Spinal cord (tissue), 10 donors: ENCODE results near the gene VSIR. TPM values are rescaled to one million over a fixed set of nuclear protein-coding genes. Genes with fewer than 3 reads are reported as not detected.

Source experiments
- DNase-seq, 6 donors: peaks; one replicate each; pipeline versions ENCODE4 v3.0.0 to v3.0.0-alpha.2; 2013 to 2015; ENCODE audit warnings: low spot score in 6 of 6, low read depth in 4 of 6
- H3K27ac ChIP-seq: one replicate; pipeline ENCODE4 v1.5.1; 2013; ENCODE audit warnings: low read depth, low read length, control low read depth
- H3K27me3 ChIP-seq: one replicate; pipeline ENCODE4 v1.6.1; 2013; ENCODE audit warnings: low read length; ENCODE audit not compliant: control insufficient read depth, insufficient read depth
- H3K36me3 ChIP-seq: one replicate; pipeline ENCODE4 v1.6.1; 2013; ENCODE audit warnings: low read length; ENCODE audit not compliant: control insufficient read depth, insufficient read depth
- H3K4me1 ChIP-seq: one replicate; pipeline ENCODE4 v1.6.1; 2013; ENCODE audit warnings: low read length; ENCODE audit not compliant: control insufficient read depth, insufficient read depth
- H3K4me3 ChIP-seq: one replicate; pipeline ENCODE4 v1.5.1; 2013; ENCODE audit warnings: low read depth, low read length, control low read depth
- H3K9me3 ChIP-seq: one replicate; pipeline ENCODE4 v1.6.1; 2013; ENCODE audit warnings: low read length; ENCODE audit not compliant: control insufficient read depth, insufficient read depth
- WGBS: methylation state at CpG from one replicate; pipeline ENCODE4 v1.1.5; 2013; ENCODE audit warnings: missing lambda C conversion rate; ENCODE audit not compliant: insufficient coverage; 5-methylcytosine and 5-hydroxymethylcytosine counted together
- polyA plus RNA-seq, 2 donors: library from polyadenylated mRNA; unstranded; fragments of 120-200 nt; gene quantifications; one replicate each; pipeline ENCODE4 v1.2.1, GENCODE V29; 2013; ENCODE audit not compliant: insufficient read length in 2 of 2
- total RNA-seq, 2 donors: library from RNA; depleted of rRNA in 1 of 2; stranded (reverse); fragments of 120-200 nt in 1 of 2; fragments of >200 nt in 1 of 2; gene quantifications; one replicate each; pipeline versions ENCODE4 v1.2.3 to v1.2.4, GENCODE V29; 2013 to 2014
- donor health status: healthy.

Gene VSIR
- total and polyA plus RNA-seq, 4 donors: 21.0 to 39.0 (median 33.3) TPM

- H3K27me3 ChIP-seq: no peaks in the 10 kb centered on the region
- no peak overlapping the region for H3K4me3 ChIP-seq
- WGBS: 100% methylated on average over 2 of the region's 2 CpGs
- no peak for DNase-seq
- H3K27ac ChIP-seq: no peak overlapping the region
- peaks cover 56% of the 10 kb centered on the region for H3K4me1 ChIP-seq
- no peaks in the 10 kb centered on the region for H3K9me3 ChIP-seq
- H3K36me3 ChIP-seq: peaks cover 16% of the 10 kb centered on the region
Measured at GRCh38 chr10:71710519-71710918, 62.8 kb downstream of the VSIR start.

- peaks cover 42% of the 10 kb centered on the region for H3K4me1 ChIP-seq
- no peaks in the 10 kb centered on the region for H3K9me3 ChIP-seq
- no peak overlapping the region for H3K27ac ChIP-seq
- H3K36me3 ChIP-seq: peaks cover 10% of the 10 kb centered on the region
- no peak for DNase-seq
- no peak overlapping the region for H3K4me3 ChIP-seq
- whole genome bisulfite sequencing: 81% methylated on average over 24 of the region's 28 CpGs
- no peaks in the 10 kb centered on the region for H3K27me3 ChIP-seq
Measured at GRCh38 chr10:71708897-71709882, 64.1 kb downstream of the VSIR start.

GRCh38 chr10:71708301-71708703 lies 65.0 kb downstream of the VSIR start:
- Histone ChIP-seq H3K4me3 (no peak overlapping the region), H3K27me3 (no peaks in the 10 kb centered on the region), H3K4me1 (peaks cover 33% of the 10 kb centered on the region), H3K9me3 (no peaks in the 10 kb centered on the region), H3K36me3 (peaks cover 10% of the 10 kb centered on the region), H3K27ac (no peak overlapping the region)
- 1% methylated on average over 8 of the region's 10 CpGs for WGBS
- peak in 5 of 6 donors; percentile 52 to 91 (median 62) for DNase-seq

GRCh38 chr10:71707240-71707789 lies 66.0 kb downstream of the VSIR start:
- no peaks in the 10 kb centered on the region for H3K9me3 ChIP-seq
- H3K4me1 ChIP-seq: peaks cover 24% of the 10 kb centered on the region
- no peak for DNase-seq
- no peak overlapping the region for H3K27ac ChIP-seq
- H3K4me3 ChIP-seq: no peak overlapping the region
- H3K27me3 ChIP-seq: no peaks in the 10 kb centered on the region
- WGBS: 85% methylated on average over 4 of the region's 5 CpGs
- peaks cover 6% of the 10 kb centered on the region for H3K36me3 ChIP-seq

- WGBS: 83% methylated on average over 31 of the region's 35 CpGs
- no peaks in the 10 kb centered on the region for H3K9me3 ChIP-seq
- H3K27ac ChIP-seq: no peak overlapping the region
- H3K4me1 ChIP-seq: peaks cover 24% of the 10 kb centered on the region
- no peak overlapping the region for H3K4me3 ChIP-seq
- no peak for DNase-seq
- H3K36me3 ChIP-seq: peaks cover 12% of the 10 kb centered on the region
- no peaks in the 10 kb centered on the region for H3K27me3 ChIP-seq
Measured at GRCh38 chr10:71706216-71707121, 66.9 kb downstream of the VSIR start.

GRCh38 chr10:71705582-71705981 lies 67.7 kb downstream of the VSIR start:
- Histone ChIP-seq H3K4me1 (peaks cover 20% of the 10 kb centered on the region), H3K4me3 (no peak overlapping the region), H3K36me3 (peaks cover 12% of the 10 kb centered on the region), H3K9me3 (no peaks in the 10 kb centered on the region), H3K27ac (no peak overlapping the region), H3K27me3 (no peaks in the 10 kb centered on the region)
- WGBS: 38% methylated on average over 1 of the region's 2 CpGs
- DNase-seq: no peak

GRCh38 chr10:71704816-71705215 lies 68.5 kb downstream of the VSIR start:
- Histone ChIP-seq H3K27ac (no peak overlapping the region), H3K9me3 (no peaks in the 10 kb centered on the region), H3K4me1 (peaks cover 20% of the 10 kb centered on the region), H3K27me3 (no peaks in the 10 kb centered on the region), H3K4me3 (no peak overlapping the region), H3K36me3 (peaks cover 12% of the 10 kb centered on the region)
- DNase-seq: no peak
- WGBS: 93% methylated on average over 18 of the region's 18 CpGs

- DNase-seq: no peak
- H3K4me3 ChIP-seq: no peak overlapping the region
- peaks cover 12% of the 10 kb centered on the region for H3K36me3 ChIP-seq
- no peaks in the 10 kb centered on the region for H3K9me3 ChIP-seq
- H3K4me1 ChIP-seq: peaks cover 19% of the 10 kb centered on the region
- no peaks in the 10 kb centered on the region for H3K27me3 ChIP-seq
- WGBS: 76% methylated on average over 6 of the region's 11 CpGs
- no peak overlapping the region for H3K27ac ChIP-seq
Measured at GRCh38 chr10:71703577-71703976, 69.7 kb downstream of the VSIR start.

GRCh38 chr10:71701496-71702132 lies 71.7 kb downstream of the VSIR start:
- Histone ChIP-seq H3K36me3 (peaks cover 8% of the 10 kb centered on the region), H3K27me3 (no peaks in the 10 kb centered on the region), H3K4me3 (no peak overlapping the region), H3K4me1 (peaks cover 7% of the 10 kb centered on the region), H3K9me3 (no peaks in the 10 kb centered on the region), H3K27ac (no peak overlapping the region)
- 75% methylated on average over 10 of the region's 11 CpGs for WGBS
- no peak for DNase-seq
